OCI-M1 (cell line): Measurements from ENCODE around the gene FLRT2.
A peak's percentile ranks its signal among the peaks of the same experiment; 100 is the strongest.

Experiments
- DNase-seq: peaks from one replicate; lab custom pipeline; 2025; lab: John Stamatoyannopoulos, UW

The FLRT2 gene

GRCh38 chr14:85530626-85531025 lies 682 bp downstream of the FLRT2 start:
- no peak for DNase-seq

- no peak for DNase-seq
Observed at GRCh38 chr14:85531141-85531586, 1.2 kb downstream of the FLRT2 start.

GRCh38 chr14:85531587-85532373 lies 1.8 kb downstream of the FLRT2 start:
- no peak for DNase-seq

- no peak for DNase-seq
Observed at GRCh38 chr14:85532374-85533022, 2.6 kb downstream of the FLRT2 start.

GRCh38 chr14:85533023-85533860 lies 3.3 kb downstream of the FLRT2 start:
- no peak for DNase-seq

- DNase-seq = no peak
Observed at GRCh38 chr14:85533861-85534291, 3.9 kb downstream of the FLRT2 start.

GRCh38 chr14:85534458-85535293 lies 4.7 kb downstream of the FLRT2 start:
- DNase-seq = no peak

GRCh38 chr14:85535321-85535720 lies 5.4 kb downstream of the FLRT2 start:
- DNase-seq = no peak

GRCh38 chr14:85535991-85536832 lies 6.3 kb downstream of the FLRT2 start:
- DNase-seq = peak; percentile 46

- DNase-seq = no peak
Observed at GRCh38 chr14:85536833-85537190, 6.9 kb downstream of the FLRT2 start.

GRCh38 chr14:85537526-85537925 lies 7.6 kb downstream of the FLRT2 start:
- DNase-seq = no peak

GRCh38 chr14:85538636-85539035 lies 8.7 kb downstream of the FLRT2 start:
- no peak for DNase-seq

GRCh38 chr14:85539510-85539909 lies 9.6 kb downstream of the FLRT2 start:
- DNase-seq = no peak

- no peak for DNase-seq
Observed at GRCh38 chr14:85542623-85543022, 12.7 kb downstream of the FLRT2 start.

- no peak for DNase-seq
Observed at GRCh38 chr14:85545738-85546137, 15.8 kb downstream of the FLRT2 start.

GRCh38 chr14:85546390-85546789 lies 16.4 kb downstream of the FLRT2 start:
- DNase-seq = no peak

GRCh38 chr14:85549697-85550096 lies 19.8 kb downstream of the FLRT2 start:
- DNase-seq = peak; percentile 62

GRCh38 chr14:85554106-85554505 lies 24.2 kb downstream of the FLRT2 start:
- no peak for DNase-seq

GRCh38 chr14:85556267-85556666 lies 26.3 kb downstream of the FLRT2 start:
- DNase-seq = no peak

- no peak for DNase-seq
Observed at GRCh38 chr14:85558505-85558904, 28.6 kb downstream of the FLRT2 start.

- no peak for DNase-seq
Observed at GRCh38 chr14:85562630-85563029, 32.7 kb downstream of the FLRT2 start.
